Astrocyte (in vitro differentiated cells and primary cell): ENCODE measurements around the gene CBFA2T2.

ENCODE experiments used
- CTCF ChIP-seq: IDR thresholded peaks from 2 replicates; pipeline ENCODE4 v1.5.1; 2011; ENCODE audit warnings: low read depth, mild to moderate bottlenecking, inconsistent platforms, low read length, moderate library complexity; ENCODE audit not compliant: insufficient read depth
- EZH2 ChIP-seq: IDR thresholded peaks from 2 replicates; pipeline ENCODE4 v1.6.1; 2012; ENCODE audit warnings: mild to moderate bottlenecking, low read length, inconsistent platforms; ENCODE audit not compliant: insufficient read depth

- TF ChIP-seq CTCF (no peak), EZH2 (no peak)
Observed at GRCh38 chr20:33482581-33482980, 7.3 kb upstream of the CBFA2T2 start.
